ENCODE results near the gene CBX4.

Gene CBX4

DNA sequence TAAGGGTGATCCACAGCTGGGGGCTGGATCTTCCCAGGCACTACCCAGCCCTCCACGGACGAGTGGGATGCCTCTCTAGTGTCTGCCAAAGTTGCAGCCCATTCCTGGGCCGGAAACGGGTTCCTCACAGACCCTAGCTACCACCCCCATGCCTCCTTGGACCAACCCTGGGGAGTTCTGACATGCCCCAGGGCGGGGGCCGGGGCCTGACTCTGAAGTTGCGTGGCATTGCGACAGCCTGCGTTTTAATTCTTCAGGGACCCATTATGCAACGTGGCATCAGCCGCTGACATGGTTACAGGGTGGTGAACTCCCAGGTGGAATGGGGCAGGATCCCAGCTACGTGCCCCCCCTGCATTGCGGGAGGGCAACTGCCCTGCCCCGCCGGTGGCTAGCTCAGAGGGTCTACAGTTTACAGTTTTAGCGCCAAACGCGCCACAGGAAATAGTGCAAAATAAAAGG, 2.7 kb downstream of the CBX4 start:
- Histone ChIP-seq H3K27ac (peak overlapping the region; percentile 92), H3K4me1 (peaks cover 70% of the 10 kb centered on the region), H3K9ac (peak overlapping the region; percentile 88), H3K4me3 (peak overlapping the region; percentile 86), H3K36me3 (peaks cover 27% of the 10 kb centered on the region), H3K4me2 (peak overlapping the region; percentile 100), H3K27me3 (peaks cover 21% of the 10 kb centered on the region), H3K9me3 (no peaks in the 10 kb centered on the region), H4K20me1 (peaks cover 87% of the 10 kb centered on the region)
- TF ChIP-seq Cebpa-rat (IDR thresholded peaks at IDR 0.05): peak; percentile 99

- Histone ChIP-seq H3K4me3 (peak overlapping the region; percentile 86), H3K9ac (peak overlapping the region; percentile 88), H3K36me3 (peaks cover 27% of the 10 kb centered on the region), H3K4me2 (peak overlapping the region; percentile 100), H3K9me3 (no peaks in the 10 kb centered on the region), H4K20me1 (peaks cover 87% of the 10 kb centered on the region), H3K27me3 (peaks cover 15% of the 10 kb centered on the region), H3K4me1 (peaks cover 70% of the 10 kb centered on the region), H3K27ac (peak overlapping the region; percentile 92)
- no peak for TF ChIP-seq Cebpa-rat (IDR thresholded peaks at IDR 0.05)
Measured at GRCh38 chr17:79835953-79836509, 3.2 kb downstream of the CBX4 start.

- Histone ChIP-seq H4K20me1 (peaks cover 87% of the 10 kb centered on the region), H3K9me3 (no peaks in the 10 kb centered on the region), H3K4me3 (no peak overlapping the region; the same call in 1 of the 2 replicates), H3K4me1 (peaks cover 70% of the 10 kb centered on the region), H3K27me3 (peaks cover 10% of the 10 kb centered on the region), H3K4me2 (peak overlapping the region; percentile 100), H3K27ac (peak overlapping the region; percentile 92), H3K36me3 (peaks cover 27% of the 10 kb centered on the region), H3K9ac (0 out of 2 replicates have a peak overlapping the region, but pooled peaks have one; percentile 88)
- no peak for TF ChIP-seq Cebpa-rat (IDR thresholded peaks at IDR 0.05)
Measured at GRCh38 chr17:79835470-79835899, 3.8 kb downstream of the CBX4 start.

DNA sequence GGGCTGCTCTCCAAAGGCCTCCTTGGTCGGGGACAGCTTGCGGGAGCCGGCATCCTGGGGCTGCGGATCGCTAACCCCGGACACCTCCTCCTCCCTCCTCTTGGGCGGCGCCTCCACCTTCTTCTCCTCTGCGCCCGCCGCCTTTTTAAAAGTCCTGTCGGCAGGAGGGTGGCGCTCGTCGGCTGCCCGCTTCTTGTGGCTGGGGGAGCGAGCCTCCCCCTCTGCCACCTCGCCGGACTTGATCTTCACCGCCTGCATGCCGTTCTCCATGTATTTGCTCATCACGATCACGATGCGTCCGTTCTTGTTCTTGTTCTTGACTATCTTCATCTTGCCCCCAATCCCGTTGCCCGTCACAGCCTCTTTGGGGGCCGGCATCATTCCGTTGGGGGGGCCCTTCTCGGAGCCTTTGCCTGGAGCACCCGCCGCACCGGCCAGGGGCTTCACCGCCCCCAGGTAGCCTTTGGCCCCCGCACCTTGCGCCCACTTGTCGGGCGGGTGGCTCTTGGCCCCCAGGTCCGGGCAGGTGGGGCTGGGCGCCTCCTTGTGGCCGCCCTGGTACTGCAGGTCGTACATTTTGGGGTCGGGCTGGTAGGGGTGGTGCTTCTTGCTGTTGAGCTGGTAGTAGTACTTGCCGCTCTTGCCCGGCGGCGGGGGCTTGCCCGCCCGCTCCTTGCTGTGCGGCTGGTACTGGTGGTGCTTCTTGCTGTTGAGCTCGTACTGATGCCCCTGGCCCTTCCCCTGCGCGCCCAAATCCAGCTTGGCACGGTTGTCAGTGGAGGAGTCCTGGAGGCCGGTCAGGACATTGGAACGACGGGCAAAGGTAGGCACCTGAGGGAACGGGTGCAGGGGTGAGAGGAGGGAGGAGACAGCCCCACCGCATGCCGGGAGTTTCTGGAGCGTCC, 4.4 kb downstream of the CBX4 start:
- H3K9ac ChIP-seq: no peak overlapping the region
- no peaks in the 10 kb centered on the region for H3K9me3 ChIP-seq
- H3K4me2 ChIP-seq: peak overlapping the region; percentile 100
- 0 out of 2 replicates have a peak overlapping the region, but pooled peaks have one; percentile 92 for H3K27ac ChIP-seq
- peaks cover 3% of the 10 kb centered on the region for H3K27me3 ChIP-seq
- peaks cover 70% of the 10 kb centered on the region for H3K4me1 ChIP-seq
- H3K36me3 ChIP-seq: peaks cover 27% of the 10 kb centered on the region
- H4K20me1 ChIP-seq: peaks cover 87% of the 10 kb centered on the region
- no peak for TF ChIP-seq Cebpa-rat (IDR thresholded peaks at IDR 0.05)
- H3K4me3 ChIP-seq: no peak overlapping the region

DNA sequence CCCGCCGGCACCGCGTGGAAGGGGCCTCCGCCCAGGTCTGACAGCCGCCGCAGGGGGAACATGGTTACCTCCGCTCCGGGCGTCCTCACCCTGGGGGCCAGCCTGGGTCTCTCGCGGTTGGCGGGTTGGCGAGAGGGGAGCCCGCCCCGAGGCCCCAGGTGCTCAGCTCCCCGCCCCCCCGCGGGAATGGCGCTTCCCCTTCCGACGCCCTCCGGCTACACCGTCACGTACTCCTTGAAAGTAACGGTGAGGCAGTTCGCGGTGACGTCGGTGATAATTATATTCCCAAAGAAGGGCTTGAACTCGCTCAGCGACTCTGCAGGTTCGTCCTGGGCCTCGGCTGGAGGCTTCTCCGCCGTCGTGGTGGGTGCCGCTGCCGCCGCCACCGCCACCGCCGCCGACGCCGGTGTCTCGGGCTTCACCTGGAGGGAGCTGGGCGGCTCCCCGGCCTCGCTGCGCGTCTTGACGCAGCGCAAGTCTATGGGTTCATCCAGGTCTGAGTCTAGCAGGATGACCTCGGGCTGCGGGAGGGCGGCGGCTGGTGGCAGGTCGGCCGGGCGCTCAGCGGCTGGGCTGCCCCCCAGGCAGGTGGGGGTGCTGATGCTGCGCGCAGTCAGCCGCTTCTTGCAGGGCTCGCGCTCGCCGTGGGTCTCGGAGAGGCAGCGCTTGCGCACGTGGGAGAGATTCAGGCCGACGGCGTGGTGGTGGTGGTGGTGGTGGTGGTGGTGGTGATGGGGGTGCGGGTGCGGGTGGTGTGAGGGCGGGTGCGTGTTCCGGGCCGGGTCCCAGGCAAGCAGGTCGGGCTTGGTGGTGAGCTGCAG, 5.3 kb downstream of the CBX4 start:
- no peak overlapping the region for H3K27ac ChIP-seq
- H3K9me3 ChIP-seq: no peaks in the 10 kb centered on the region
- peaks cover 27% of the 10 kb centered on the region for H3K36me3 ChIP-seq
- no peak for TF ChIP-seq Cebpa-rat (IDR thresholded peaks at IDR 0.05)
- H4K20me1 ChIP-seq: peaks cover 93% of the 10 kb centered on the region
- no peaks in the 10 kb centered on the region for H3K27me3 ChIP-seq
- no peak overlapping the region for H3K9ac ChIP-seq
- peak overlapping the region; percentile 100 for H3K4me2 ChIP-seq
- H3K4me1 ChIP-seq: peaks cover 77% of the 10 kb centered on the region
- H3K4me3 ChIP-seq: no peak overlapping the region

DNA sequence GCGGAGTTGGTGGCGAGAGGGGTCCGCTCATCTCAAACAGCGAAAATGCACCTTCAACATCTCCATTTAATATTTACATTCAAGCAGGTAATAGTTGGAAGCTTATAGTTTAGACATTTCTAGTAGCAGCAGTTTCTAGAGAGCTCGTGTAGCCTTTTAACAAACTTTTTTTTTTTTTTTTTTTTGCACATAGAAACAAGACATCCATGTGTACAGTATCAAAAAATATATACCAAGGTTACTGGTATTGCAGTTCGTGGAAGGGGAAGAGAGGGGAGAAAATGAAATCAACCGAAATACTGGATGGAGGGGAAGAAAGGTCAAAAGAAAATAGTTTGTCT, 6.2 kb downstream of the CBX4 start:
- Histone ChIP-seq H3K4me3 (no peak overlapping the region), H3K4me2 (peak overlapping the region; percentile 94), H3K27me3 (no peaks in the 10 kb centered on the region), H3K9me3 (no peaks in the 10 kb centered on the region), H3K9ac (no peak overlapping the region), H3K4me1 (peaks cover 86% of the 10 kb centered on the region), H4K20me1 (peaks cover 93% of the 10 kb centered on the region), H3K27ac (no peak overlapping the region), H3K36me3 (peaks cover 27% of the 10 kb centered on the region)
- no peak for TF ChIP-seq Cebpa-rat (IDR thresholded peaks at IDR 0.05)

DNA sequence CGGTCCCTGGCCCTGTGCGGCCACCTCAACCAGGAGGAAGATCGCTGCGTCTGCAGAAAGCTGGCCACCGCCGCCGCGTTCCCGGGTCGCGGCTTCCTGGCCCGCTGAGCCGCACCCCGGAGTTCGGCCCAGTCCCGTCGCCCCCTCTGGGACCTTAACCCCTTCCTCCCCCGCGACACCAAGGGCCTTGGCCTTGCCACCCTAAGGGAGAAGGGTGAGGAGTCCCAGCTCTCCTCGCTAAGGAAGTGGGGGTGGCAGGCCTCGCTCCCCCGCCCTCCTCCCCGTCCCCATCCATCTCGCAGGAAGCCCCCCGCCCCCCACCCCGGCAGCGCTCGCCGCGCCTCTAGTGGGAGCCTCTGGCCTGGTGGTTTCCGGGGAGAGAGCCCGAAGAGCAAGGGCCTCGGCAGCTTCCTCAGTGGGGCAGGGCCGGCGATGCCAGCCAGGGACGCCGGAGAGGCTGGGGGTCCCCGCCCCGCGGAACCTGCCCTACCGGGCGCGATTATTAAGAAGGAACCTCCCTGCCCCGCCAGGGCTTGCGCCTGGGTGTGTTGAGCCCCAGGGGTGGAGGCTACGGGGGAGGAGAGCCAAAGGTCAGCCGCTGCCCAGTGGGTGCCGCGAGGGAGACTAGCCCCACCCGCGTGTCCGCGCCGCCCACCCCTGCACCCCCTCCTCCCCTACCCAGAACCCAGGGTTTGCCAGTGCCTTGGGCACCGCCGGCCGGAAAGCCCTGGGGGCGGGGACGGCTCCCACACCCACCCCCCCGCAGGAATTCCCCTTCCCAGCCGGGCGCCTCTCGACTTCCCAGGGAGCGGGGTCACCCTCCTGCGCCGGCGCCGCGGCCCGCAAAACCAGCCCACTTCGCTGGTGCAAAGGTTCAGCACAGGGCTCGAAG, 6.8 kb downstream of the CBX4 start:
- Histone ChIP-seq H4K20me1 (peaks cover 87% of the 10 kb centered on the region), H3K27ac (peak overlapping the region; percentile 80), H3K36me3 (peaks cover 27% of the 10 kb centered on the region), H3K27me3 (no peaks in the 10 kb centered on the region), H3K9me3 (no peaks in the 10 kb centered on the region), H3K4me1 (peaks cover 87% of the 10 kb centered on the region), H3K9ac (peak overlapping the region; percentile 73), H3K4me3 (peak overlapping the region; percentile 54), H3K4me2 (peak overlapping the region; percentile 94)
- TF ChIP-seq Cebpa-rat (IDR thresholded peaks at IDR 0.05): no peak

GRCh38 chr17:79831265-79832217, 7.7 kb downstream of the CBX4 start:
- peak overlapping the region; percentile 54 for H3K4me3 ChIP-seq
- TF ChIP-seq Cebpa-rat (IDR thresholded peaks at IDR 0.05): no peak
- peak overlapping the region; percentile 73 for H3K9ac ChIP-seq
- peaks cover 78% of the 10 kb centered on the region for H4K20me1 ChIP-seq
- peaks cover 27% of the 10 kb centered on the region for H3K36me3 ChIP-seq
- H3K4me2 ChIP-seq: peak overlapping the region; percentile 94
- H3K9me3 ChIP-seq: no peaks in the 10 kb centered on the region
- no peaks in the 10 kb centered on the region for H3K27me3 ChIP-seq
- H3K27ac ChIP-seq: peak overlapping the region; percentile 80
- peaks cover 93% of the 10 kb centered on the region for H3K4me1 ChIP-seq

Measured in BLaER1 (cell line).